ENCODE measurements around the gene RAPGEF5. TPM values are rescaled to one million over a fixed set of nuclear protein-coding genes. Genes with fewer than 3 reads are reported as not detected.

RAPGEF5 gene
- total RNA-seq, 2 donors from 2014 or later = 19.4 to 32.5 TPM

DNA sequence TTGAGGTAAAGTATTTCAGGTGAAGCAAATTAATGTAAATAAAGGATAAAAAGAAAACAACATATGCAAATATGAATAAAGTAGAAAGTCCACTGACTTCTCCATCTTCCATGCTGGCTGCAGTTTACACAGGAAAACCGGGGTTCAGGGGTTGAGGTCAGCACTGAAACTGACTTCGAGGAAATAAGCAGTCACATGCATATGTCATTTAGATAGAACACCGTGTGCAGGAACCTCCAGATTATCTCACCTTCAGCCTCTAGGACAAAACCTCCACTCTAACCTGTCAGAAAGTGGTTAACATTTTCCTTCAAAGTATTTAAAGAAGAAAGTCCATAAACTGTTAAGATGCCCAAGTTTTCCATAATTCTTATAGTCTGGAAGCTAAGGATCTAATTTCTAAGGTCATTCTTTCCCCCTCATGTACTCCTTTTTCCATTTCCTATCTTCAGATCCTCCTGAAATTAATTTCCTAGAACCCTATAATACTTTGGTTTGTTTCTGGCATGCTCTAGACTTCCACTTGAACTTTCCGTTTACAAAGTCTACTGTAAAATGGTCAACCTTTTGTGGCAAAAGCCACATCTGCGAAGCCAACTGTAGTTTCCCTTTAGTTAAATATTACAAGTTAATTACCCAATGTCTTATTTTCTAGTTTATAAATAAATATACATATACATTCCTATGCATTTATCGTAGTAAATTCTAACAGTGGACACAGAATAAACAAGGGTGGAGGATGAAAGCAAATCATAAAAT lies 173.3 kb downstream of the RAPGEF5 start:
- no peaks in the 10 kb centered on the region for H3K27me3 ChIP-seq

DNA sequence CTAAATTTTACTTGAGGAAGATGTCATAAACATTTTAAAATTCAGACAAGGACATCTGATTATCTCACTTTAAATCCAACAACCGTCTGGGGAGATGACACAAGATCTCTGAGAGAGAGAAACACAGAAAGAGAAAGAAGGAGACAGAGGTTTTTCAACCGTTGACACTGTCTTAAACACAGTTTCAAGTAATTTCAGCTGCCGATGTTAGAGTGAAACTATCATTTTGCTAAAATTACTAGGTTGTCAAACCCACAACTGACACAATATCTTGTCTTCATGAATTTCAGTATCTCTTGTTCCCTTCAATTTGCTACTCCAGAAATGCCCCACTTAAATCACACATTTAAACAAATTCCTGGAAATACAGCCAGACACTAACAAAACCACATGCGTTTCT lies 174.8 kb downstream of the RAPGEF5 start:
- TF ChIP-seq, protein P1, sequence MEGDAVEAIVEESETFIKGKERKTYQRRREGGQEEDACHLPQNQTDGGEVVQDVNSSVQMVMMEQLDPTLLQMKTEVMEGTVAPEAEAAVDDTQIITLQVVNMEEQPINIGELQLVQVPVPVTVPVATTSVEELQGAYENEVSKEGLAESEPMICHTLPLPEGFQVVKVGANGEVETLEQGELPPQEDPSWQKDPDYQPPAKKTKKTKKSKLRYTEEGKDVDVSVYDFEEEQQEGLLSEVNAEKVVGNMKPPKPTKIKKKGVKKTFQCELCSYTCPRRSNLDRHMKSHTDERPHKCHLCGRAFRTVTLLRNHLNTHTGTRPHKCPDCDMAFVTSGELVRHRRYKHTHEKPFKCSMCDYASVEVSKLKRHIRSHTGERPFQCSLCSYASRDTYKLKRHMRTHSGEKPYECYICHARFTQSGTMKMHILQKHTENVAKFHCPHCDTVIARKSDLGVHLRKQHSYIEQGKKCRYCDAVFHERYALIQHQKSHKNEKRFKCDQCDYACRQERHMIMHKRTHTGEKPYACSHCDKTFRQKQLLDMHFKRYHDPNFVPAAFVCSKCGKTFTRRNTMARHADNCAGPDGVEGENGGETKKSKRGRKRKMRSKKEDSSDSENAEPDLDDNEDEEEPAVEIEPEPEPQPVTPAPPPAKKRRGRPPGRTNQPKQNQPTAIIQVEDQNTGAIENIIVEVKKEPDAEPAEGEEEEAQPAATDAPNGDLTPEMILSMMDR (IDR thresholded peaks at IDR 0.05) = no peak
- Histone ChIP-seq H3K4me3 (no peak overlapping the region), H3K27me3 (no peaks in the 10 kb centered on the region), H3K4me1 (no peaks in the 10 kb centered on the region), H3K27ac (no peak overlapping the region), H3K9me3 (no peaks in the 10 kb centered on the region), H3K36me3 (no peaks in the 10 kb centered on the region)
- no peak for DNase-seq (ENCODE audit: low spot score)

More for the DNA sequence above, 173.3 kb downstream of the RAPGEF5 start:
- no peak for DNase-seq (ENCODE audit: low spot score)
- Histone ChIP-seq H3K36me3 (no peaks in the 10 kb centered on the region), H3K9me3 (no peaks in the 10 kb centered on the region), H3K4me3 (no peak overlapping the region), H3K27ac (no peak overlapping the region), H3K4me1 (no peaks in the 10 kb centered on the region)
- TF ChIP-seq, protein P1 (IDR thresholded peaks at IDR 0.05) = no peak

DNA sequence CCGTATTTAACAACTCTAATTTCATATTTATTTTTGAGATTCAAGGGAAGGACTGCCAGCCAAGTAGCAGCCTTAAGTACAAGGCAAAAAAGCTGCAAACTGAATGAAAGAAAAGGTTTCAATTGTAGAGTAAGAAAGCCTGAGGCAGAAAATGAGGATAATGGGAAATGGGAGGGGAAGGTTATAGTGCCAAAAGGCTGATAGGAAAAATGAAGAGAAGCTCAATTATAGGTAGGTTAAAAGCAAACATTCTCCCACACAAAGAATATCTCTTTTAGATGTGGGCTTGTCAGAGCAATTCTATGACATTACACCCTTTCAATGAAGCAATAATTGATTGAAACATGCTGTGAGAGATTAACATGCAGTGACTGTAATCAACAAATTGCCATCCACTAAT lies 175.3 kb downstream of the RAPGEF5 start:
- H3K27ac ChIP-seq = no peak overlapping the region
- no peaks in the 10 kb centered on the region for H3K9me3 ChIP-seq
- no peak overlapping the region for H3K4me3 ChIP-seq
- no peak for DNase-seq (ENCODE audit: low spot score)
- no peaks in the 10 kb centered on the region for H3K4me1 ChIP-seq
- TF ChIP-seq, protein P1 (IDR thresholded peaks at IDR 0.05) = no peak
- H3K27me3 ChIP-seq = no peaks in the 10 kb centered on the region
- no peaks in the 10 kb centered on the region for H3K36me3 ChIP-seq

DNA sequence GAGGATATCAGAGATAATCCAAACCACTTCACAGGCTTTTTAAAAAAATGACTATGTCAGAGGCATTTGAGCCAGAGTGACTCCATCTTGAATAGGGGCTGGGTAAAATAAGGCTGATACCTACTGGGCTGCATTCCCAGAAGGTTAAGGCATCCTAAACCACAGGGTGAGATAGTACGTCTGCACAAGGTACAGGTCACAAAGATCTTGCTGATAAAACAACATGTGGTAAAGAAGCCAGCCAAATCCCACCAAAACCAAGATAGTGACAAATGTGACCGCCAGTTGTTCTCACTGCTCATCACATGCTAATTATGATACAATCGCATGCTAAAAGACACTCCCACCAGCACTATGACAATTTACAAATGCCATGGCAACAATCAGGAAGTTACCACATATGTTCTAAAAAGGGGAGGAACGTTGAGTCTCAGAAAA lies 177.5 kb downstream of the RAPGEF5 start:
- H3K27ac ChIP-seq = no peak overlapping the region
- no peaks in the 10 kb centered on the region for H3K4me1 ChIP-seq
- H3K9me3 ChIP-seq = no peaks in the 10 kb centered on the region
- H3K36me3 ChIP-seq = no peaks in the 10 kb centered on the region
- no peak for DNase-seq (ENCODE audit: low spot score)
- H3K27me3 ChIP-seq = no peaks in the 10 kb centered on the region
- TF ChIP-seq, protein P1 (IDR thresholded peaks at IDR 0.05) = no peak
- no peak overlapping the region for H3K4me3 ChIP-seq

DNA sequence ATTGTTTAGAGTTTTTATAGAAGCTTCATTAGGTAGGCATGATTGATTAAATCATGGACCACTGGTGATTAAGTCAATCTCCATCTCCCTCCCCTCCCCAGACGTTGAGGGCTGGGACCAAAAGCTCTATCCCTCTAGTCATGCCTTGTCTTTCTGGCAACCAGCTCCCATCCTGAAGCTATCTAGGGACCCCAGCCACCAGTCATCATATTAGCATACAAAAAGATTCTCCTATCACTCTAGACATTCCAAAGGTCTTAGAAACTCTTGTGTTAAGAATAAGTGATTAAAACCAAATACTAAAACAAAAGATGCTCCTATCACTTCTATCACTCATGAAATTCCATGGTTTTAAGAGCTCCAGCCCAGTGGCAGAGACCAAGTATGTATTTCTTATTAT lies 178.2 kb downstream of the RAPGEF5 start:
- Histone ChIP-seq H3K27ac (no peak overlapping the region), H3K4me1 (no peaks in the 10 kb centered on the region), H3K36me3 (no peaks in the 10 kb centered on the region), H3K27me3 (no peaks in the 10 kb centered on the region), H3K4me3 (no peak overlapping the region), H3K9me3 (no peaks in the 10 kb centered on the region)
- DNase-seq (ENCODE audit: low spot score) = no peak
- TF ChIP-seq, protein P1 (IDR thresholded peaks at IDR 0.05) = no peak
